Measurements from ENCODE around the gene BICC1. TPM values are rescaled to one million over a fixed set of nuclear protein-coding genes. Genes with fewer than 3 reads are reported as not detected.

The BICC1 gene
- polyA plus RNA-seq, 3 donors = 0.02 to 0.24 (median 0.14) TPM

GRCh38 chr10:58873161-58873560 lies 360.5 kb downstream of the BICC1 start:
- no peak overlapping the region for H2AFZ ChIP-seq (ENCODE audit: insufficient read depth, low read depth, low read length, poor library complexity, severe bottlenecking)
- 84% methylated on average over 2 of the region's 2 CpGs for WGBS (ENCODE audit: insufficient coverage)
- no peak overlapping the region for H3K9ac ChIP-seq (ENCODE audit: insufficient read depth, low read length, poor library complexity, severe bottlenecking)
- H3K27ac ChIP-seq (ENCODE audit: low read depth in 1 of 2, low read length in 2 of 2) = no peak overlapping the region
- Mint-ChIP-seq H3K36me3 (no peaks in the 10 kb centered on the region), H3K27me3 (ENCODE audit: low read depth in 3 of 3) (peaks cover 0 to 2% (median 0%) of the 10 kb centered on the region in 3 donors), H3K4me1 (no peaks in the 10 kb centered on the region), H3K4me3 (no peak overlapping the region), H3K9me3 (peaks cover 0 to 2% (median 0%) of the 10 kb centered on the region in 7 donors), H3K27ac (no peak overlapping the region)
- no peaks in the 10 kb centered on the region for H3K9me3 ChIP-seq (replicated peaks in 1 of 2; ENCODE audit: control insufficient read depth in 1 of 2, insufficient read depth in 1 of 2, low read length in 2 of 2)
- no peak overlapping the region for H3K4me2 ChIP-seq (replicated peaks; ENCODE audit: extremely low read depth, low read length, poor library complexity, severe bottlenecking)
- H3K36me3 ChIP-seq (replicated peaks in 1 of 2; ENCODE audit: control insufficient read depth in 1 of 2, insufficient read depth in 2 of 2, low read length in 2 of 2) = no peaks in the 10 kb centered on the region
- intact Hi-C loops (cut with micrococcal nuclease) = no loop called here
- H4K20me1 ChIP-seq (ENCODE audit: insufficient read depth, low read length) = no peaks in the 10 kb centered on the region
- TF ChIP-seq CTCF (IDR thresholded peaks at IDR 0.05) = no peak
- no peak overlapping the region for H3K4me3 ChIP-seq (replicated peaks in 1 of 3; ENCODE audit: low read depth in 2 of 3, low read length in 3 of 3)
- no peaks in the 10 kb centered on the region for H3K27me3 ChIP-seq (ENCODE audit: control insufficient read depth in 2 of 2, insufficient read depth in 2 of 2, low read length in 2 of 2)
- no peaks in the 10 kb centered on the region for H3K79me2 ChIP-seq (ENCODE audit: insufficient read depth, low read length)
- DNase-seq = no peak
- no peaks in the 10 kb centered on the region for H3K4me1 ChIP-seq (ENCODE audit: control insufficient read depth in 1 of 2, insufficient read depth in 2 of 2, low read length in 2 of 2)

Other genes with a start within 250 kb of the BICC1 start
- 10 to 100 TPM in 1 of 3 donors, 1 to 10 TPM in 2; 6.1 to 10.9 (median 8.8) TPM for gene IPMK, start 245.0 kb upstream of the BICC1 start, polyA plus RNA-seq
- 10 to 100 TPM in 2 of 3 donors, 1 to 10 TPM in 1; 5.4 to 29.4 (median 24.9) TPM for gene CISD1, start 243.7 kb upstream of the BICC1 start, polyA plus RNA-seq
- 100 to 1,000 TPM in 2 of 3 donors, 10 to 100 TPM in 1; 47.7 to 119 (median 107) TPM for gene UBE2D1, start 177.9 kb upstream of the BICC1 start, polyA plus RNA-seq
- 10 to 100 TPM in 2 of 3 donors, 1 to 10 TPM in 1; 5.9 to 34.4 (median 33.8) TPM for gene TFAM, start 127.5 kb upstream of the BICC1 start, polyA plus RNA-seq